ENCODE results near the gene EXOC3L4. TPM values are rescaled to one million over a fixed set of nuclear protein-coding genes. Genes with fewer than 3 reads are reported as not detected.

Gene EXOC3L4
- total and polyA plus RNA-seq, 2 of the 8 experiments (the other 6 are each of a cell fraction or from before 2014, with no cell fraction given), result 0.45 to 0.57 TPM

- DNase-seq (ENCODE audit: low read depth in 1 of 2, low spot score in 2 of 2) (no peak), FAIRE-seq (no peak)
- Histone ChIP-seq H3K4me1 (replicated peaks in 1 of 4; ENCODE audit: control insufficient read depth in 3 of 4, insufficient read depth in 4 of 4, low read length in 3 of 4) (peaks cover 0 to 5% (median 4%) of the 10 kb centered on the region in 4 experiments; a peak in 3 of 7 replicates), H2BK15ac (ENCODE audit: low read length) (no peak overlapping the region), H2BK20ac (ENCODE audit: low read length) (no peak overlapping the region), H3K18ac (ENCODE audit: extremely low read depth, low read length) (no peak overlapping the region), H2AK5ac (ENCODE audit: low read depth, low read length) (no peak overlapping the region), H3K4me3 (ENCODE audit: extremely low read depth in 1 of 4, insufficient read depth in 2 of 4, low read depth in 3 of 4, low read length in 4 of 4) (no peak overlapping the region), H2BK12ac (ENCODE audit: low read depth, low read length) (no peak overlapping the region), H3K56ac (replicated peaks; ENCODE audit: insufficient read length, low read depth, low read length) (no peak overlapping the region), H3K9ac (replicated peaks in 1 of 4; ENCODE audit: extremely low read depth in 1 of 4, low read depth in 3 of 4, low read length in 3 of 4) (no peak overlapping the region), H3K23ac (ENCODE audit: insufficient read length) (no peak overlapping the region), H3K4ac (replicated peaks; ENCODE audit: insufficient read length, low read depth, low read length) (no peak overlapping the region), H3K27me3 (replicated peaks in 1 of 4; ENCODE audit: control insufficient read depth in 3 of 4, extremely low read depth in 1 of 4, insufficient read depth in 3 of 4, low read length in 3 of 4) (no peaks in the 10 kb centered on the region), H2AFZ (ENCODE audit: low read length) (no peak overlapping the region), H3K79me1 (ENCODE audit: low read depth, low read length) (no peaks in the 10 kb centered on the region), H4K5ac (ENCODE audit: insufficient read length, low read depth, low read length) (no peak overlapping the region), H3K14ac (ENCODE audit: insufficient read length) (no peak overlapping the region), H3K27ac (ENCODE audit: low read depth, low read length) (no peak overlapping the region), H3K9me3 (ENCODE audit: insufficient read depth in 2 of 2, low read depth in 1 of 2, low read length in 1 of 2) (no peaks in the 10 kb centered on the region), H3K4me2 (ENCODE audit: insufficient read depth in 1 of 2, low read depth in 2 of 2, low read length in 2 of 2) (no peak overlapping the region), H3K36me3 (ENCODE audit: control insufficient read depth in 2 of 4, insufficient read depth in 4 of 4, low read length in 3 of 4) (no peaks in the 10 kb centered on the region), H3K23me2 (ENCODE audit: low read depth, low read length) (no peaks in the 10 kb centered on the region), H4K91ac (replicated peaks; ENCODE audit: insufficient read length, low read length) (no peak overlapping the region), H3K79me2 (ENCODE audit: control insufficient read depth in 1 of 2, insufficient read depth in 2 of 2, low read length in 2 of 2) (no peaks in the 10 kb centered on the region), H2BK5ac (ENCODE audit: low read depth, low read length) (no peak overlapping the region), H2BK120ac (replicated peaks; ENCODE audit: low read depth, low read length) (no peak overlapping the region), H4K20me1 (replicated peaks in 1 of 2; ENCODE audit: control insufficient read depth in 1 of 2, insufficient read depth in 2 of 2, low read length in 2 of 2) (peaks cover 0 to 1% of the 10 kb centered on the region in 2 experiments), H4K8ac (ENCODE audit: extremely low read depth, insufficient read depth, low read length) (no peak overlapping the region)
- 86% methylated on average over 5 of the region's 6 CpGs; no CpG with 5 or more reads in 1 of the 2 experiments for WGBS, 2 experiments (ENCODE audit: extremely low coverage in 1 of 2, insufficient coverage in 1 of 2, insufficient read length in 1 of 2, insufficient replicate concordance in 2 of 2, low coverage in 1 of 2, low lambda C conversion rate in 2 of 2, missing lambda C conversion rate in 1 of 2)
- ChIA-PET POLR2A (ENCODE audit: partially characterized antibody) (interaction anchor here (0.8 kb wide), 1 partner anchor 48 kb away, joined by 3 read pairs; no protein-coding TSS in a partner anchor), CTCF (ENCODE audit: partially characterized antibody) (interaction anchor here (0.9 to 1.0 kb wide), 2 partner anchors 11 to 183 kb away, joined by 3 to 4 read pairs; no protein-coding TSS in a partner anchor)
- TF ChIP-seq CHD2 (IDR thresholded peaks at IDR 0.05; ENCODE audit: low read length), result no peak
- no peak for TF ChIP-seq YY1 (IDR thresholded peaks at IDR 0.05; ENCODE audit: low read depth, low read length)
- no peak for TF ChIP-seq KDM4A (IDR thresholded peaks at IDR 0.05; ENCODE audit: low read depth, low read length, severe bottlenecking)
- TF ChIP-seq POLR2AphosphoS5 (IDR thresholded peaks at IDR 0.05; ENCODE audit: low read depth, low read length), result no peak
- no peak for TF ChIP-seq RAD21 (IDR thresholded peaks at IDR 0.05 in 1 of 2, conservative IDR thresholded peaks at IDR 0.05 in 1 of 2; ENCODE audit: low read depth in 2 of 2, low read length in 2 of 2)
- no peak for TF ChIP-seq SIX5 (IDR thresholded peaks at IDR 0.05; ENCODE audit: low read depth, low read length)
- TF ChIP-seq CBX8 (IDR thresholded peaks at IDR 0.05; ENCODE audit: borderline replicate concordance, low read depth, low read length), result no peak
- TF ChIP-seq TAF1 (IDR thresholded peaks at IDR 0.05; ENCODE audit: low read depth, low read length), result no peak
- TF ChIP-seq PHF8 (conservative IDR thresholded peaks at IDR 0.05; ENCODE audit: low read depth, low read length), result no peak
- no peak for TF ChIP-seq GTF2F1 (IDR thresholded peaks at IDR 0.05; ENCODE audit: borderline replicate concordance, low read depth, low read length)
- TF ChIP-seq SIN3A (conservative IDR thresholded peaks at IDR 0.05 in 1 of 2, IDR thresholded peaks at IDR 0.05 in 1 of 2; ENCODE audit: low read depth in 1 of 2, low read length in 2 of 2), result no peak
- no peak for TF ChIP-seq EZH2 (IDR thresholded peaks at IDR 0.05; ENCODE audit: low read depth, low read length, severe bottlenecking)
- no peak for TF ChIP-seq SRF (IDR thresholded peaks at IDR 0.05; ENCODE audit: low read depth, low read length)
- no peak for TF ChIP-seq CREB1 (IDR thresholded peaks at IDR 0.05)
- no peak for TF ChIP-seq CHD1 (IDR thresholded peaks at IDR 0.05; ENCODE audit: low read depth, low read length)
Observed at GRCh38 chr14:103155010-103155409, 60.5 kb downstream of the EXOC3L4 start.

Data from H1 (cell line).